Umbilical cord (tissue), 2 donors: ENCODE results near the gene GPS2. TPM values are rescaled to one million over a fixed set of nuclear protein-coding genes. Genes with fewer than 3 reads are reported as not detected.
"Not testable (repeated sequence)": the region's sequence is repeated elsewhere in the genome, so short reads cannot be mapped to it uniquely, and the experiment has no call there.

ENCODE experiments used
- DNase-seq: peaks from one replicate; pipeline ENCODE4 v3.0.0-alpha.2; 2015; ENCODE audit warnings: low spot score
- total RNA-seq: library from RNA; depleted of rRNA; stranded (reverse); fragments of >200 nt; gene quantifications from one replicate; pipeline ENCODE4 v1.2.3, GENCODE V29; 2014; ENCODE audit warnings: low replicate concordance; ENCODE audit not compliant: insufficient read depth

The GPS2 gene
- total RNA-seq, 1 donor from 2014 or later = 20.5 TPM

DNA sequence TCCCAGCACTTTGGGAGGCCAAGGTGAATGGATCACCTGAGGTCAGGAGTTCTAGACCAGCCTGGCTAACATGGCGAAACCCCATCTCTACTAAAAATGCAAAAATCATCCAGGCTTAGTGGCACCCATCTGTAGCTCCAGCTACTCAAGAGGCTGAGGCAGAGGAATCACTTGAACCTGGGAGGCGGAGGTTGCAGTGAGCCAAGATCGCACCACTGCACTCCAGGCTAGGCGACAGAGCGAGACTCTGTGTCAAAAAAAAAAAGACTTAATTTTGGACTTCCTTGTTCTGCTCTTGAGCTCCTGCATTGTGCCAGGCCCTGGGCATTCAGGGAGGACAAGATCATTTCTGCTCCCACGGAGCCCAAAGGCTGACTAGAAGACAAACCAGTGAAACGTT lies 22.4 kb upstream of the GPS2 start:
- DNase-seq = not testable (repeated sequence)

DNA sequence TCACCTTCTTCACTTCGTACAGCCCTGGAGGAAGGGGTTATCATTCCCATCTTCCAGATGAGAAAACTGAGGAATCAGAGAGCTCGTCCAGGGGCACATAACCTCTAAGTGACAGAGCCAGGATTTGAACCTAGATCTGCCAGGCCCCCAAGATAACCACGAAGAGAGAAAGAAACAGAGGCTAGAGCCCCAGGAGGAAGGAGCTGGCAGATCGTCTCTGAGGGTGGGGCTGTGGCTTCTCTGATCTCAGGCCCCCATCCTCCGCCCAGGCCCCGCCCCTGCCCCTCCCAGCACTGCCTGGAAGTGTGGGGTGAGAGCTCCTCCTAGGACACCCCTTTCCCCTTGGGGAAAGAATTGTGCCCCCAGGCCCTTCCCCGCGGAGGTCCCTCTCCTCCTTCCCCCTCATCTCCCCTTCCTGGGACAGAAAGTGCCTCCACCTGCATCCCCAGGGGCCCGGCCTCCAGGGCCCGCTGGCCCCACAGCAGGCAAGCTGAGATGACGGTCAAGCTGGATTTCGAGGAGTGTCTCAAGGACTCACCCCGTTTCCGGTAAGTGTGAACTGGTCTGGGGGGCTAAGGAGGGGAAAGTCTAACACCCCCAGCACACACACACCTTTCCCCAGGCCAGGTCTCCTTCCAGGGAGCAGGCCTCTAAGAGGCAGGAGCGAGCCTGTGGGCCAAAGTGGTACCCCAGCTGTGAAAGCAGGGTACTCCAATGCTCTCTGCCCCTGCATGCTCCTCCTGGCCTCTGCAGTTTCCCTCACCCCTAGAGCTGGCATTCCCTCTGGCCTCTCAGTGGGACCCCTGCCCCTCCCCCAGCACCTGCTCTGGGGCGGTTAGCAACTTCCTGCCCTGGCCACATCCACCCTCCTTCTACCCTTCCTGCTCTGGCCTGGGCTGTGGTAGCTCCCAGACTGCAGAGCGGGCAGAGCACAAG lies 21.3 kb upstream of the GPS2 start, which contains the start of gene ACAP1:
Gene ACAP1 (plus strand): TSS at position 290 of the 936 bp plus-strand sequence. CDS start 206 bp downstream, at position 496.
- DNase-seq = no peak

DNA sequence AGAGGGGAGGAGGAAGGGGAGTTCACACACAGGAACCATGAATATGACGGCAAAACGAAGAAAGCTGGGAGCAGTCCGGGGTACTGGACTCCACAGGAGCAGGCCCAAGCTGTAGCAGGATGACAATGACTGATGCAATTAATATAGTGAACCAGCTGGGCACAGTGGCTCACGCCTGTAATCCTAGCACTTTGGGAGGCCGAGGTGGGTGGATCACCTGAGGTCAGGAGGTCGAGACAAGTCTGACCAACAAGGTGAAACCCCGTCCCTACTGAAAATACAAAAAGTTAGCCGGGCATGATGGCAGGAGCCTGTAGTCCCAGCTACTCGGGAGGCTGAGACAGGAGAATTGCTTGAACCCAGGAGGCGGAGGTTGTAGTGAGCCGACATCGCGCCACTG lies 20.6 kb upstream of the GPS2 start:
- DNase-seq = not testable (repeated sequence)

- no peak for DNase-seq
Measured at GRCh38 chr17:7334938-7335538, 19.9 kb upstream of the GPS2 start.

DNA sequence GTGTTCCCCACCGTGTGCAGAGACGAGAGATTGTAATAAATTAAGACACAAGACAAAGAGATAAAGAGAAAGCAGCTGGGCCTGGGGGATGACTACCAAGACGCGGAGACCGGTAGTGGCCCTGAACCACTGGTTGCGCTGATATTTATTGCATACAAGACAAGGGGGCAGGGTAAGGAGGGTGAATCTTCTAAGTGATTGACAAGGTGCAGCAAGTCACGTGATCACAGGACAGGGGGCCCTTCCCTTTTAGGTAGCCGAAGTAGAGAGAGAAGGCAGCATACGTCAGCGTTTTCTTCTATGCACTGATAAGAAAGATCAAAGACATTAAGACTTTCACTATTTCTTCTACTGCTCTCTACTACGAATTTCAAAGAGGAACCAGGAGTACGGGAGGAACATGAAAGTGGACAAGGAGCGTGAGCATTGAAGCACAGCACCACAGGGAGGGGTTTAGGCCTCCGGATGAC lies 17.5 kb upstream of the GPS2 start:
- peak; percentile 43 for DNase-seq

DNA sequence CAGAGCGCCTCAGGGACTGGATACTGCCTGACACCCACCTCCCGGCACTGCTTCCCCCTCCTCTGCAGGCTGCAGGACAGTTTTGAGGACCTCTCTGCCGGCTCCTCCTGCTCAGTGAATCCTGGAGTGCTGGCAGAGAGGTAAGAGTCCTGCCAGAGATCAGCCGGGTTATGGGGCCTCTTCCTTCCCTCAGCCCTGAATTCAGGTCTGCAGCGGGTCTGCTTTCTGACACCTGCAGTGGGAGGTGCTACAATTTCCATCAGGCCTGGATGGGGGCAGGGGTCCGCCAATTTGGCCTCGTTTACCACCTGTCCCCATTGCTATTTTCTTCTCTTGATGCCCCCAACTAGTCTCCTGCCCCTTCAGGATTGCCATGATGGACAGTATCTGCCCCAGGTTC lies 17.0 kb upstream of the GPS2 start:
- DNase-seq = no peak

DNA sequence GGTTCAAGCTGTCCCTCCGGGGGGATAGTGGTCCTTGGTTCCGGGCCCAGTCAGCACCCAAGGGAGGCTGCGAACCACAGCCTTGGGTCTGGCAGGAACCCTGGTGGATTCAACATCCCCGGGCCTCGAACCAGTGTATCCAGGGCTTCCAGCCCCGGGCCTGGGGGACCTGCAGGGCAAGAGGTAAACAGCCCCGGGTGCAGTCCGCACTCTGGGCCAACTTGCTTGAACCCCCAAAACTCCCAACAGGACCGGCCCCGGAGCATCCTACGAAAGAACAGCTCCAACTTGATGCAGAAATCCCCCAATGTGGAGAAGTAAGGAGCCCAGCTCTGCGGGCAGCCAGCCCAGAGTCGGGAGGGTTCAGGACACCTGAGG lies 15.5 kb upstream of the GPS2 start:
- no peak for DNase-seq

- DNase-seq = peak; percentile 93
Measured at GRCh38 chr17:7329997-7330637, 15.0 kb upstream of the GPS2 start.

GRCh38 chr17:7329374-7329996 lies 14.3 kb upstream of the GPS2 start:
- DNase-seq = peak; percentile 100

- DNase-seq = no peak
Measured at GRCh38 chr17:7328840-7329373, 13.7 kb upstream of the GPS2 start, which contains the start of gene NEURL4. TSS of gene NEURL4 (minus strand) at chr17:7329335. CDS start at chr17:7329312, 23 bp downstream.

DNA sequence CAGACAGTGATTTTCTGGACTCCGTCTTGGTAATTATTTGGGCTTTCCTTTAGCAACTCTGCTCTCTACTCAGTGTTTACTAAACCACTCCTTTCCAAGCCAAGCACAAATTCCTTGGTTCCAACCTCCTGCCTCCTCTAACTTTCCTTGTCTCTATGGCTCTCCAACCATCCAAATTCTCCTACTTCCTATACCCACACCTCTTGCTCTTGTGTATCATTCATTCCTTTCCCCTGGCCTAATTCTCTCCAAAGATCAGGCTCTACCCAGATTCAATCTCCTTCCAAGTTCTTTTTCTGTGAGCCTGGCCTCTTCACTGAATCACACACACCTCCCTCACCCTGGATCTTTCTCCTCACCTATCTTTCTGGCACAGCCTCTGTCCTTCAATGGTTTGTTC lies 12.8 kb upstream of the GPS2 start:
- no peak for DNase-seq

DNA sequence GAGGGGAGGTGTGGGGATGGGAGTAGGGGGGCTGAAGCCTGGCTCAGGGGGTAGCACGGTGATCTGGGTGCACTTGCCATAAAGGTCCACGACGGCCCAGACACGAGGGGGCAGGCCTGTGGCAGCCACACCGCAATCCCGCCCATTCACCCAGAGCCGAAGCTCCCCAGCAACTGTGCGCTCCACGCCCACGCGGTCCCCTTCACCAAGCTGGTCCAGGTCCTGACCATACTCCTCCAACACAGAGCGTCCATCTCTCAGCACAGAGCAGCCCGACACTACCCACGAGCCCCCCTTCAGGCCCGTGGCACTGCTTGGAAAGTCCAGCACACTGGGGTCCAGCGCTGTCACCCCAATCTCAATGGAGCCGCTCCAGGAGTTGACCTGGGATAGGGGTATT lies 12.3 kb upstream of the GPS2 start:
- DNase-seq = no peak

GRCh38 chr17:7327056-7327455 lies 11.9 kb upstream of the GPS2 start:
- no peak for DNase-seq

DNA sequence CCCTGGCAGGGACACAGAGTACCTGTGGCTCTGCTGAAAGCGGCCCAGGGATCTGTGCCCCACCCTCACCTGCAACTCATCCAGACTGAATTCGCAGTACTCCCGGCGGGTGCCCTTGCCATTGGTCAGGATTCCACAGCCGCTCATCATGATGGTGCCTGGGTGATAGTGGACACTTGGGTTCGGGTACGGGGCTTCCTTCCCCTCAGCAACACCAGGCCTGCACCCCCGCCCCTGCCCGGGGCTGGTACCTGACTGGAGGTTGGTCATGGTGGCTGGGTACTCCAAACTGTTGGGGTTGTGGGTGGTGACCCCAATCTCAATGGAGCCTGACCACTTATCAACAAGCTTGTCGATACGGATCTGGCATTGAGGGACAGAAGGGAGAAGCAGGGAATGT lies 11.0 kb upstream of the GPS2 start:
- DNase-seq = no peak

DNA sequence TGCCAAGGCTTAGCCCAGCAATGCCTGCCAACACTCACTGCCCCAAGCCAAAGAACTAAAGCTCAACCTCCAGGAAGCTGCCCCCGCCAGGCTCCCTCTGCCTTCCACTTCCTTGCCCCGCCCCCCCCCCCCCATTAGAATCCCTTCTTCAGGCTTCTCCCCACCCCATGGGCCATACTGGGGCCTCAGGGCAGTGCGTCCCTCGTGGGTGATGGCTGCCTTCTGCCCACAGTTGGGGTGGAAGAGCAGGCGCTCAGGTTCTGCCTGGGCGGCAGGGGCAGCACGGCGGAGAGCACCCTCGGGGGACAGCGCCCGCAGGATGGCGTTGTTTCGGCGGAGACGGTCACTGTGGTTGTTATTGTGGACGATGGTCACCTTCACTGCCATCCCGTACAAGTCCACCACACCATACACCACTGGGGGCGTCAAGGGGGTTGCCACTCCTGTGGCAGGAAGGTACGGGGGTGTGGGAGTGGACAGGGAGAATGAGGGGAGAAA lies 9.9 kb upstream of the GPS2 start:
- DNase-seq = no peak

DNA sequence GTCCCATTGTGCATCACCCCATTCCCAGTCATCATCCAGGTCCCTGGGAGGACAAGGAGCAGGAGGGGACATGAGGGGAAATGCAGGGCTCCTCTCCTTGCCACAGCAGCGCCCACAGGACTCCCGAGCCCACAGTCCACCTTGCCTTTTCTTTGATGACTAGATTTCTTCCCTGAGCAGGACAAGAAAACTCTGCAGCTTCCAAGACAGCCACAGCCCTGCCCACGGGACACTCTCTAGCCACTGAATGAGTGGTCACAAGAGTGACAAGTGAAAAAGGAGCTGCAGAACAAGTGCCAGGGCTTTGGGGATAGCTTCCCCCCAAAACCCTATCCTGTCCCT lies 9.2 kb upstream of the GPS2 start:
- DNase-seq = no peak

DNA sequence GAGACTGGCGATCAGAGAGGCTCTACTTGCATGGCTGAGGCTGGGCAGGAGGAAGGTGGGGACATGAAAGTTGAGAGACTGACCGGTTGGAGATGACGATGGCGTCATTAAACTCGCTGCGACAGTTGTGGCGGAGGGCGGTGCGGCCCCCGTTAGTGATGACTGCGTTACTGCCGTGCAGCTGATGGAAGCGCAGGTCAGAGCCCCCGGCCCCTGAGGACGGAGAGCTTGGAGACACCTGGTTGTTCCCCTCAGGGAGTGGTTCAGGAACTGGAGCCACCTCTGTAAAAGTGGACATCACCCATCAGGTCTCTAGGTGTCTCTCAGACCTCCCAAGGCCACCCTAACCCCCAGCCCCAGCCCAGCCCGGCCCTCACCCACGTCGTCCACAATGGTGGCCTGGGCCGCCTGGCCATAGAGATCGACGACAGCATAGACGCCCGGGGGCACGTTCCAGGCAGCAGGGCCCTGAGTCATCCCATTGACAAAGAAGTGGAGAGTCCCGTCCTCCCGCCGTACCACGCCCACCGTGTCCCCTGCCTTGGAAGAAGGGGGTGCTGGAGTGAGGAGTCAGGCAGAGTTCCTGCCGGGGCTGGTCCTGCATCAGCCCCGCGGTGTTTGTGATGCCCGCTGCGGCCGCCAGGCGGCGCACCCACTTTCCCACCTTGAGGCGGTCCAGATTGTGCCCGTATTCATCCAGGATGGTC lies 8.7 kb upstream of the GPS2 start:
- DNase-seq = no peak

DNA sequence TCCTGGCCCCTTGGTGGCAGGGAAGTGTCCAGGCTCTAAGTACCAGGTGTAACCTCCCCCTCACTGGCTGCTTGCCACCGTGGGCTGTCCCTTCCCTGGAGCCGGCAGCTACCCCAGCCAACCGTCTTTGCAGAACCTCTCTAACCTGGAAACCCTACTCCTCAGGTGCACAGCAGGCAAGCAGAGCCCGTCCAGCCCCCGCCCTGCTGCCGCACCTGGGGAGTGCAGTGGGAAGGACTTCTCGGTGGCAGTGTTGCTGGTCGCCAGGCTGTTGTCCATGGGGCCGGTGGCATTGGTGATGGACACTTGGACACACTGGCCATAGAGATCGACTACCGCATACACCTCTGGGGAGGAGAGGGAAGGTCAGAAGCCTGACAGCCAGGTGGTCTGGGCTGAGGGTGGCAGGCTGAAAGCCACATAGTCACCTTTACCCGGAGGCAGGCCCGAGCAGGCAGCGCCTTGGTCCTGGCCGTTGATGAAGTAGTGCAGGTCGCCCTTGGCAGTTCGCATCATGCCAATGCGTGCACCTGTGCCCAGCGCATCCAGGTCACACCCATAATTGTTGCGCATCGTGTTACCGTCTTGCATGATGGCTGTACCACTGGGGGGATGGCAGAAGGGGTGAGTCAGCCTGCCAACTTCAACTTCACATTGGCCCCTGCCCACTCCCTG lies 7.5 kb upstream of the GPS2 start:
- DNase-seq = no peak

GRCh38 chr17:7321466-7321865 lies 6.3 kb upstream of the GPS2 start:
- DNase-seq = no peak
